Nephron progenitor cell (in vitro differentiated cells): ENCODE measurements around the gene DNM2.
A peak's percentile ranks its signal among the peaks of the same experiment; 100 is the strongest.
"Not testable (repeated sequence)": the region's sequence is repeated elsewhere in the genome, so short reads cannot be mapped to it uniquely, and the experiment has no call there.

ENCODE experiments used
- DNase-seq: peaks from one replicate; pipeline ENCODE4 v3.0.0; 2021
- H3K27ac Mint-ChIP-seq: 2 replicates; pipeline ENCODE4 v1.8.0; 2021; ENCODE audit warnings: mild to moderate bottlenecking, moderate library complexity, mixed read lengths
- H3K27me3 Mint-ChIP-seq: 2 replicates; pipeline ENCODE4 v1.8.0; 2021; ENCODE audit warnings: mild to moderate bottlenecking, low read depth, mixed read lengths; ENCODE audit not compliant: poor library complexity
- H3K36me3 Mint-ChIP-seq: 2 replicates; pipeline ENCODE4 v1.8.0; 2021; ENCODE audit warnings: low read depth, mixed read lengths
- H3K4me1 Mint-ChIP-seq: 2 replicates; pipeline ENCODE4 v1.8.0; 2021; ENCODE audit warnings: mixed read lengths
- H3K4me3 Mint-ChIP-seq: 2 replicates; pipeline ENCODE4 v1.8.0; 2021; ENCODE audit warnings: mild to moderate bottlenecking, moderate library complexity, mixed read lengths
- H3K9me3 Mint-ChIP-seq: 2 replicates; pipeline ENCODE4 v1.8.0; 2021; ENCODE audit warnings: mild to moderate bottlenecking, moderate library complexity, mixed read lengths
- TF ChIP-seq, protein P1 (sequence below): fragments of 200-600 bp; sonication (generic); IDR thresholded peaks from 2 replicates; pipeline ENCODE4 v1.5.0; 2021; ENCODE audit warnings: antibody characterized with exemption

The DNM2 gene

DNA sequence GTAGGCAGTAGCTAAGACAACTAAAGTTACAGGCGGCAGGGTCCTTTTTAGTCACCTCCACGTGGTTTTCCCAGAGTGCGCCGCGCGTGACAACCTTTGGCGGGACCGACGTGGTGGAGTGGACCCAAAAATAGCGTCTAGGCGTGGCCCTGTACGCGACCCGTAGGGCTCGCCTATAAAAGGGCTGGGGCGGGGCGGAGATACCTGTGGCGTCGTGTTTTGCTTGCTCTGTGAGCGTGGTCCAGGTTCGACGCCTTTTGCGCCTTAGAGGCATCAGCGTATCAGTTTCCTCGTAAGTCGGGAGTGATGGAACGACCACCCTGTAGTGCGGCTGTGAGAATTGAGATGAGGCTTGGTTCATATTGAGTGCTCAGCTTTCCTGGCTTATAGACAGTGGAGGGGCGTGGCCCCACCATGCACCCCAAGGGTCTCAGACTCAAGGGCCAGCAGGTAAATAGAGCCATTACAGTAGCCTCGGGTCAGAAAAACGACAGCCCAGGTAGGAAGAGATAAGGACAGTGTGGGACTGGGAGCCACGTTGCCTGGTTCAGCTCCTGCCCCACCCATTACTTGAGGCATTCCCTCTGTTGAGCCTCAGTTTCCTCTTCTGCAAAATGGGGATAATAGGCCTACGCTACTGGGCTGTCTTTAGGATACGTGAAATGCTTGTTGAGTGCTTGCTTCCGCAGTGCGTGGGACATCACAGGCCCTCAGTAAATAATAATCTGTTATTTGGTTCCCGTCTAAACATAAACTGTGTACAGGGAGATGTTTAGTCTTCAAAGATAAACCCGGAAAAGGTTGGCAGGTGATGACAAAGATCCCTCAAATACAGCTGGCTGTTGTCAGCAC, 118.8 kb downstream of the DNM2 start:
- Mint-ChIP-seq H3K27me3 (peaks cover 29% of the 10 kb centered on the region), H3K4me3 (peak overlapping the region; percentile 91), H3K36me3 (peaks cover 22% of the 10 kb centered on the region), H3K27ac (peak overlapping the region; percentile 100), H3K4me1 (peaks cover 25% of the 10 kb centered on the region), H3K9me3 (peaks cover 25% of the 10 kb centered on the region)
- DNase-seq: peak; percentile 32
- TF ChIP-seq, protein P1, sequence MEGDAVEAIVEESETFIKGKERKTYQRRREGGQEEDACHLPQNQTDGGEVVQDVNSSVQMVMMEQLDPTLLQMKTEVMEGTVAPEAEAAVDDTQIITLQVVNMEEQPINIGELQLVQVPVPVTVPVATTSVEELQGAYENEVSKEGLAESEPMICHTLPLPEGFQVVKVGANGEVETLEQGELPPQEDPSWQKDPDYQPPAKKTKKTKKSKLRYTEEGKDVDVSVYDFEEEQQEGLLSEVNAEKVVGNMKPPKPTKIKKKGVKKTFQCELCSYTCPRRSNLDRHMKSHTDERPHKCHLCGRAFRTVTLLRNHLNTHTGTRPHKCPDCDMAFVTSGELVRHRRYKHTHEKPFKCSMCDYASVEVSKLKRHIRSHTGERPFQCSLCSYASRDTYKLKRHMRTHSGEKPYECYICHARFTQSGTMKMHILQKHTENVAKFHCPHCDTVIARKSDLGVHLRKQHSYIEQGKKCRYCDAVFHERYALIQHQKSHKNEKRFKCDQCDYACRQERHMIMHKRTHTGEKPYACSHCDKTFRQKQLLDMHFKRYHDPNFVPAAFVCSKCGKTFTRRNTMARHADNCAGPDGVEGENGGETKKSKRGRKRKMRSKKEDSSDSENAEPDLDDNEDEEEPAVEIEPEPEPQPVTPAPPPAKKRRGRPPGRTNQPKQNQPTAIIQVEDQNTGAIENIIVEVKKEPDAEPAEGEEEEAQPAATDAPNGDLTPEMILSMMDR: no peak

GRCh38 chr19:10837649-10838048, 119.8 kb downstream of the DNM2 start:
- not testable (repeated sequence) for H3K27ac Mint-ChIP-seq, DNase-seq, H3K4me3 Mint-ChIP-seq
- peaks cover 17% of the 10 kb centered on the region for H3K4me1 Mint-ChIP-seq
- H3K27me3 Mint-ChIP-seq: peaks cover 33% of the 10 kb centered on the region
- H3K36me3 Mint-ChIP-seq: peaks cover 22% of the 10 kb centered on the region
- H3K9me3 Mint-ChIP-seq: peaks cover 25% of the 10 kb centered on the region

DNA sequence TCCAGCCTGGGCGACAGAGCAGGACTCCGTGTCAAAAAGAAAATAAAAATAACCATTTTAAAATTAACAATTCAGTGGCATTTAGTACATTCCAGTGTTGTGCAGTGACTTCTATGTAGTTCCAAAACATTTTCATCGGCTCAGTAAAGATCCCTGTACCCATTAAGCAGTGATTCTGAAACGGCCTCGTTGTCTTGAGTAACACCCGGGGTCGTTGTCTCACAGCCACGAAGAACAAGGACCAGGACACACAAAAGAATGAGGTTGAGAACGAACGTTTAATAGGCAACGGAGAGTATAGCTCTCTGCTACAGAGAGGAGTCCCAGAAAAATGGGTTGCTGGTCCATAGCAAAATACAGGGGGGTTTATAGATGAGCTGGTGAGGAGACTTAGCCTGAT, 120.5 kb downstream of the DNM2 start:
- peaks cover 18% of the 10 kb centered on the region for H3K36me3 Mint-ChIP-seq

GRCh38 chr19:10839114-10840050, 121.5 kb downstream of the DNM2 start:
- peaks cover 18% of the 10 kb centered on the region for H3K36me3 Mint-ChIP-seq
- TF ChIP-seq, protein P1: no peak
- peaks cover 23% of the 10 kb centered on the region for H3K4me1 Mint-ChIP-seq
- H3K27ac Mint-ChIP-seq: no peak overlapping the region
- peaks cover 42% of the 10 kb centered on the region for H3K27me3 Mint-ChIP-seq
- H3K9me3 Mint-ChIP-seq: peaks cover 33% of the 10 kb centered on the region
- DNase-seq: no peak
- H3K4me3 Mint-ChIP-seq: no peak overlapping the region

More for the DNA sequence above, 120.5 kb downstream of the DNM2 start:
- H3K27me3 Mint-ChIP-seq: peaks cover 37% of the 10 kb centered on the region
- H3K27ac Mint-ChIP-seq: no peak overlapping the region
- TF ChIP-seq, protein P1: no peak
- no peak for DNase-seq
- peaks cover 20% of the 10 kb centered on the region for H3K4me1 Mint-ChIP-seq
- H3K4me3 Mint-ChIP-seq: no peak overlapping the region
- peaks cover 30% of the 10 kb centered on the region for H3K9me3 Mint-ChIP-seq

- Mint-ChIP-seq H3K27ac (no peak overlapping the region), H3K36me3 (no peaks in the 10 kb centered on the region), H3K4me3 (no peak overlapping the region), H3K4me1 (peaks cover 11% of the 10 kb centered on the region), H3K9me3 (peaks cover 41% of the 10 kb centered on the region), H3K27me3 (peaks cover 43% of the 10 kb centered on the region)
- no peak for DNase-seq
- TF ChIP-seq, protein P1: no peak
Observed at GRCh38 chr19:10842788-10843187, 124.9 kb downstream of the DNM2 start.
